Measurements from ENCODE around the gene ZNF428. TPM values are rescaled to one million over a fixed set of nuclear protein-coding genes. Genes with fewer than 3 reads are reported as not detected.
"Not testable (repeated sequence)": the region's sequence is repeated elsewhere in the genome, so short reads cannot be mapped to it uniquely, and the experiment has no call there.

The ZNF428 gene
- total RNA-seq, 1 donor from 2014 or later: 27.1 TPM

DNA sequence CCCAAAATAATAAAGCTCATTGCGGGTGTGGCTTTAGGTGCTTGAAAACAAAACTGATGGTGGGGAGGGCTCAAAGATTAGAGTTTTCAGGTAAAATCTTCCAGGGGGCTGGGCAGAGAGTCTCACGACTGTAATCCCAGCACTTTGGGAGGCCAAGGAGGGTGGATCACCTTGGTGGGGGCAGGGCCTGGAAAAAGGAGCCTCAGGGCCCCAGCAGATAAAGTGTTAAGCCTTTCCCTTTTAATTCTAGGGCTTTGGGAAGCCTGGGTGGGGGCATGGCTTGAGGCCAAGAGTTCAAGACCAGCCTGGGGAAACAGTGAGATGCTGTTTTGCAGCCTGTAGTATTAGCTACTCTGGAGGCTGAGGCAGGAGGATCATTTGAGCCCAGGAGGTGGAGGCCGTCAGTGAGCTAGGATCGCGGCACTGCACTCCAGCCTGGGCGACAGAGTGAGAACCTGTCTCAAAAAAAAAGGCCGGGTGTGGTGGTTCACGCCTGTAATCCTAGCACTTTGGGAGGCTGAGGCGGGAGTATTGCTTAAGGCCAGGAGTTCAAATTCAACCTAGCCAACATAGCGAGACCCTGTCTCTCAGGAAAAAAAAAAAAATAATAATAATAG lies 25.2 kb downstream of the ZNF428 start:
- ATAC-seq (no peak), DNase-seq (no peak)
- intact Hi-C loops (cut with DNase I): no loop called here
- TF ChIP-seq, protein P1, sequence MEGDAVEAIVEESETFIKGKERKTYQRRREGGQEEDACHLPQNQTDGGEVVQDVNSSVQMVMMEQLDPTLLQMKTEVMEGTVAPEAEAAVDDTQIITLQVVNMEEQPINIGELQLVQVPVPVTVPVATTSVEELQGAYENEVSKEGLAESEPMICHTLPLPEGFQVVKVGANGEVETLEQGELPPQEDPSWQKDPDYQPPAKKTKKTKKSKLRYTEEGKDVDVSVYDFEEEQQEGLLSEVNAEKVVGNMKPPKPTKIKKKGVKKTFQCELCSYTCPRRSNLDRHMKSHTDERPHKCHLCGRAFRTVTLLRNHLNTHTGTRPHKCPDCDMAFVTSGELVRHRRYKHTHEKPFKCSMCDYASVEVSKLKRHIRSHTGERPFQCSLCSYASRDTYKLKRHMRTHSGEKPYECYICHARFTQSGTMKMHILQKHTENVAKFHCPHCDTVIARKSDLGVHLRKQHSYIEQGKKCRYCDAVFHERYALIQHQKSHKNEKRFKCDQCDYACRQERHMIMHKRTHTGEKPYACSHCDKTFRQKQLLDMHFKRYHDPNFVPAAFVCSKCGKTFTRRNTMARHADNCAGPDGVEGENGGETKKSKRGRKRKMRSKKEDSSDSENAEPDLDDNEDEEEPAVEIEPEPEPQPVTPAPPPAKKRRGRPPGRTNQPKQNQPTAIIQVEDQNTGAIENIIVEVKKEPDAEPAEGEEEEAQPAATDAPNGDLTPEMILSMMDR (IDR thresholded peaks at IDR 0.05): no peak
- H3K4me1 ChIP-seq: peaks cover 28% of the 10 kb centered on the region
- H3K9me3 ChIP-seq: no peaks in the 10 kb centered on the region
- H3K36me3 ChIP-seq: peaks cover 39% of the 10 kb centered on the region
- peak overlapping the region; percentile 75 for H3K4me3 ChIP-seq
- no peak overlapping the region for H3K27ac ChIP-seq
- H3K27me3 ChIP-seq: no peaks in the 10 kb centered on the region

DNA sequence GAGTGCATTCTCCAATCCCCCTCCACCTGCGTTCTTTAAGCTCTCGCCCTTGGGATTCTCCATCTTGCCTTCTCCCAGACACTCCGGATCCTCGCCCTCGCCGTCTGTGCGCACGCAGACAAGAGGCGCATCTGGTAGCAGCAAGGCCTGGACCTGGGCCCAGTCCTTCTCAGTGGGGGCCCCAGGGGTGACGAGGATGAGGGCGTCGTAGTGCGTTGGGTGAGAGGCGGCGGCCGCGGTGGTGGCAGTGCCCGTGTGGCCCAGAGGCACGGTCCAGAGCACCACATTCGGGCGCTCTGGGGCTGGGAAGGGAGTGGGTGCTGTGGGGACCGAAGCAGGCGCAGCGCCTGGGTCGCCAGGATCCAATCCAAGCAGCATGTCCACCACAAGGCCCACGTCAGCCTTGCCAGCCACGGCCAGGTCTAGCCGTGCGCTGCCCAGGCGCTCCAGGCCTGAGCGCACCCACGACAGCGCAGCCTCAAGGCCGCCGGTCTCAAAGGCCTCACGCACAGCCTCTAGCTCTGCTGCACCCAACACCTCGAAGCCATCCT lies 26.6 kb downstream of the ZNF428 start:
- H3K27me3 ChIP-seq: no peaks in the 10 kb centered on the region
- H3K36me3 ChIP-seq: peaks cover 35% of the 10 kb centered on the region
- no peak overlapping the region for H3K4me3 ChIP-seq
- no peak for ATAC-seq
- H3K27ac ChIP-seq: no peak overlapping the region
- TF ChIP-seq, protein P1 (IDR thresholded peaks at IDR 0.05): no peak
- H3K4me1 ChIP-seq: peaks cover 28% of the 10 kb centered on the region
- DNase-seq: no peak
- intact Hi-C loops (cut with DNase I): no loop called here
- no peaks in the 10 kb centered on the region for H3K9me3 ChIP-seq

DNA sequence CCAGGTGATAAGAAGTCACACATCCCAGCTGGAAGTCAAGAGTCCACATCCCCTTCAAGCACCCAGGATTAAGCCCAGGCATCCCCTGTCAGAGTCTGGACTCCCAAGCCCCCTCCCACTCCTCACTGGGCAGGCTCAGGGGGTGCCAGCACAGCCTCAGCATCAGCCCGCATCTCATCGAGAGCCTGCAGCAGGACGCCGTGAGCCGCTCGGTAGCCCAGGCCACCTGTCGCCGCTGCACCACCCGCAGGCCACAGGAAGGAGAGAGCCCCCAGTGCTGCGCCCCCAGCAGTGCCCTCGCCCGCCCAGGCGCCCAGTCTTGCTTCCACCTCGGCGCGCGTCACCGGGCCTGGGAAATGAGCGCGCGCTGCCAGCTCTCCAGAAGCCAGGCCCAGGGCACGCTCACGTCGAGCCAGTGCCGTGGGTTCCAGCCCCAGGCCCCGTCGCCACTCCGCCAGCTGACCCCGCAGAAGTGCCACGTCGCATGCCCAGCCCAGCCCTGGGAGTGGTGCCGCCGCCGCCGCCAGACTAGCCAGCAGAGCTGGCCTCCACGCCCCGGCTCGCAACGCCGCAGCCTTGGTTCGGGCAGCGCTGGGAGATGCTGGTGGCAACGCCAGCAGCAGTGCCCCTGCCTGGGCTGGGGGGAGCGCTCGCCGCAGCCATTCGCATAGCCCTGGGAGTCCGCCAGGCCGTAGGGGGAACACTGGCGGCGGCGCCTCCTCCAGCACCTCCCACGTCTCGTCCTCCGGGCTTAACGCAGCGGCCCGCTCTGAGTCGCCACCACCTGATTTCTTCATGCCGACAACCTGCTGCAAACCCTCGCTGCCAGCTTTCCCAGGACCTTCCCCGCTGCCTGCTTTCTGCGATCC lies 27.3 kb downstream of the ZNF428 start:
- Histone ChIP-seq H3K4me1 (peaks cover 20% of the 10 kb centered on the region), H3K36me3 (peaks cover 35% of the 10 kb centered on the region), H3K27me3 (no peaks in the 10 kb centered on the region), H3K4me3 (no peak overlapping the region), H3K27ac (no peak overlapping the region), H3K9me3 (no peaks in the 10 kb centered on the region)
- intact Hi-C loops (cut with DNase I): no loop called here
- TF ChIP-seq, protein P1 (IDR thresholded peaks at IDR 0.05): no peak
- DNase-seq: no peak
- no peak for ATAC-seq

DNA sequence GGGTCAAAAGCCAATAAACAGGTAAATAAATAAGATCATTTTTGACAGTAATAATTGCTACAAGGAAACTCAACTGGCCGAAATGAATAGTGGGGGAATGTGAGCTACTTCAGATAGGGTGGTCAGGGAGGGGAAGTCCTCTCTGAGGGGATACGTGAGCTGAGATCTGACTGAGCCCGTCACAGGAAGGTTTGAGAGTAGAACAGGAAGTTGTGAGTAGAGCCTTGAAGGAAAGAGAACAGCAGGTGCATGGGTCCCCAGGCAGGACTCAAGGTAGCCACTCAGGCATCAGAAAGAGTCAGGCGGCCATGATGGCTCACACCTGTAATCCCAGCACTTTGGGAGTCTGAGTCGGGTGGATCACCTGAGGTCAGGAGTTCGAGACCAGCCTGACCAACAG lies 29.8 kb downstream of the ZNF428 start:
- peaks cover 8% of the 10 kb centered on the region for H3K4me1 ChIP-seq
- TF ChIP-seq, protein P1 (IDR thresholded peaks at IDR 0.05): no peak
- ATAC-seq (no peak), DNase-seq (no peak)
- intact Hi-C loops (cut with DNase I): no loop called here
- no peaks in the 10 kb centered on the region for H3K9me3 ChIP-seq
- H3K27ac ChIP-seq: no peak overlapping the region
- H3K4me3 ChIP-seq: no peak overlapping the region
- H3K27me3 ChIP-seq: no peaks in the 10 kb centered on the region
- peaks cover 35% of the 10 kb centered on the region for H3K36me3 ChIP-seq

DNA sequence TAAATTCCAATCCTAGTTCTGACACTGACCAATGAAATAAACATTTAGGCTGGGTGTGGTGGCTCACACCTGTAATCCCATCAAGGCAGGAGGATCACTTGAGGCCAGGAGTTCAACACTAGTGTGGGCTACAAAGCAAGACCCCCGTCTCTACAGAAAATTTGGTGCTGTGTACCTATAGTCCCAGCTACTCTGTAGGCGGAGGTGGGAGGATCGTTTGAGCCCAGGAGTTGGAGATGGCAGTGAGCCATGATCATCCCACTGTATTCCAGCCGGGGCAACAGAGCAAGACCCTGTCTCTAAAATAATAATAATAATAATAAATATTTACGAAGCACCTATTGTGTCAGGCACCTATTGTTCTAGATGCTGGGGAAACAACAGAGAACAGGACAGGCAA lies 30.2 kb downstream of the ZNF428 start:
- Histone ChIP-seq H3K36me3 (peaks cover 34% of the 10 kb centered on the region), H3K4me3 (no peak overlapping the region), H3K4me1 (peaks cover 5% of the 10 kb centered on the region), H3K9me3 (no peaks in the 10 kb centered on the region), H3K27me3 (no peaks in the 10 kb centered on the region), H3K27ac (no peak overlapping the region)
- TF ChIP-seq, protein P1 (IDR thresholded peaks at IDR 0.05): no peak
- no peak for ATAC-seq
- DNase-seq: no peak
- intact Hi-C loops (cut with DNase I): no loop called here

DNA sequence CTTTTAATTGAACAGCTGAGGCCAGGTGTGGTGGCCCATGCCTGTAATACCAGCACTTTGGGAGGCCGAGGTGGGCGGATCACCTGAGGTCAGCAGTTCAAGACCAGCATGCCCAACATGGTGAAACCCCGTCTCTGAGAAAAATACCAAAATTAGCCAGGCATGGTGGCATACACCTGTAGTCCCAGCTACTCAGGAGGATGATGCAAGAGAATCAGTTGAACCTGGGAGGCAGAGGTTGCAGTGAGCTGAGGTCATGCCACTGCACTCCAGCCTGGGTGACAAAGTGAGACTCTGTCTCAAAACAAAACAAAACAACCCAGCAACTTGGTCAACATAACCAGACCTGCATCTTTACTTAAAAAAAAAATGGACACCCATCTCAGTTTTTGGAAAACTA lies 32.4 kb downstream of the ZNF428 start:
- H3K4me1 ChIP-seq; H3K9me3 ChIP-seq; H3K27ac ChIP-seq; DNase-seq; H3K27me3 ChIP-seq; H3K4me3 ChIP-seq; ATAC-seq; intact Hi-C loops (cut with DNase I): not testable (repeated sequence)
- peaks cover 12% of the 10 kb centered on the region for H3K36me3 ChIP-seq
